Trophoblast cell (in vitro differentiated cells and primary cell): ENCODE data around the gene RALGAPA2.

Experiments
- DNase-seq, 2 donors: peaks; one replicate each; pipeline ENCODE4 v3.0.0-alpha.2; 2016
- H2AFZ ChIP-seq: 2 replicates; pipeline ENCODE4 v1.6.1; 2013; ENCODE audit warnings: low read length, moderate library complexity, mild to moderate bottlenecking; ENCODE audit not compliant: insufficient read depth, poor library complexity
- H2AK5ac ChIP-seq: 2 replicates; pipeline ENCODE4 v1.6.1; 2013; ENCODE audit warnings: mild to moderate bottlenecking, low read length
- H2BK120ac ChIP-seq: 2 replicates; pipeline ENCODE4 v1.6.1; 2013; ENCODE audit warnings: low read length, mild to moderate bottlenecking, moderate library complexity; ENCODE audit not compliant: insufficient read depth, poor library complexity
- H2BK12ac ChIP-seq: 2 replicates; pipeline ENCODE4 v1.6.1; 2013; ENCODE audit warnings: mild to moderate bottlenecking, low read length, moderate library complexity
- H2BK5ac ChIP-seq: 2 replicates; pipeline ENCODE4 v1.6.1; 2013; ENCODE audit warnings: low read length, low read depth, moderate library complexity, mild to moderate bottlenecking; ENCODE audit not compliant: poor library complexity
- H3K14ac ChIP-seq: 2 replicates; pipeline ENCODE4 v1.6.1; 2013; ENCODE audit warnings: mild to moderate bottlenecking, low read length
- H3K18ac ChIP-seq: 2 replicates; pipeline ENCODE4 v1.6.1; 2013; ENCODE audit warnings: mild to moderate bottlenecking, low read length
- H3K23ac ChIP-seq: 2 replicates; pipeline ENCODE4 v1.6.1; 2013; ENCODE audit warnings: low read length
- H3K27ac ChIP-seq: 2 replicates; pipeline ENCODE4 v1.5.1; 2013; ENCODE audit warnings: low read depth, mild to moderate bottlenecking, inconsistent platforms, low read length, moderate library complexity
- H3K27me3 ChIP-seq: 2 replicates; pipeline ENCODE4 v1.6.1; 2013; ENCODE audit warnings: inconsistent platforms, mild to moderate bottlenecking, low read length, moderate library complexity; ENCODE audit not compliant: insufficient read depth
- H3K36me3 ChIP-seq, 2 experiments: 1 replicate in 1 of 2; 2 replicates in 1 of 2; pipeline ENCODE4 v1.6.1; 2013; ENCODE audit warnings: low read length in 2 of 2, mild to moderate bottlenecking in 2 of 2, moderate library complexity in 1 of 2; ENCODE audit not compliant: insufficient read depth in 2 of 2, control insufficient read depth in 1 of 2
- H3K4ac ChIP-seq: 2 replicates; pipeline ENCODE4 v1.6.1; 2013; ENCODE audit warnings: low read depth, mild to moderate bottlenecking, low read length, moderate library complexity
- H3K4me1 ChIP-seq, 2 experiments: 1 replicate in 1 of 2; 2 replicates in 1 of 2; pipeline ENCODE4 v1.6.1; 2013; ENCODE audit warnings: low read length in 2 of 2, mild to moderate bottlenecking in 2 of 2, moderate library complexity in 1 of 2; ENCODE audit not compliant: insufficient read depth in 2 of 2, control insufficient read depth in 1 of 2
- H3K4me2 ChIP-seq: 2 replicates; pipeline ENCODE4 v1.6.1; 2013; ENCODE audit warnings: inconsistent platforms, mild to moderate bottlenecking, low read length, moderate library complexity
- H3K4me3 ChIP-seq: 2 replicates; pipeline ENCODE4 v1.5.1; 2013; ENCODE audit warnings: mild to moderate bottlenecking, low read depth, low read length, inconsistent platforms
- H3K79me1 ChIP-seq: one replicate; pipeline ENCODE4 v1.6.1; 2013; ENCODE audit warnings: low read length
- H3K79me2 ChIP-seq: 2 replicates; pipeline ENCODE4 v1.6.1; 2013; ENCODE audit warnings: low read length, mild to moderate bottlenecking; ENCODE audit not compliant: control insufficient read depth, insufficient read depth, poor library complexity
- H3K9ac ChIP-seq: 2 replicates; pipeline ENCODE4 v1.6.1; 2013; ENCODE audit warnings: mild to moderate bottlenecking, low read length
- H3K9me3 ChIP-seq: 2 replicates; pipeline ENCODE4 v1.6.1; 2013; ENCODE audit warnings: low read depth, mild to moderate bottlenecking, control low read depth, inconsistent platforms, low read length; ENCODE audit not compliant: insufficient read depth
- H4K12ac ChIP-seq: 2 replicates; pipeline ENCODE4 v1.6.1; 2013; ENCODE audit warnings: low read depth, mild to moderate bottlenecking, low read length, moderate library complexity
- H4K8ac ChIP-seq: 2 replicates; pipeline ENCODE4 v1.6.1; 2013; ENCODE audit warnings: low read depth, mild to moderate bottlenecking, low read length, moderate library complexity
- H4K91ac ChIP-seq: one replicate; pipeline ENCODE4 v1.6.1; 2013; ENCODE audit warnings: low read depth, mild to moderate bottlenecking, low read length, moderate library complexity
- WGBS: extraction: QIAGEN DNeasy Blood & Tissue Kit; methylation state at CpG from one replicate; pipeline ENCODE4 v1.1.7; 2013; ENCODE audit warnings: missing lambda C conversion rate; ENCODE audit not compliant: insufficient read length, insufficient coverage; ENCODE audit errors: extremely low coverage; 5-methylcytosine and 5-hydroxymethylcytosine counted together

The RALGAPA2 gene

GRCh38 chr20:20491784-20492264 lies 220.6 kb downstream of the RALGAPA2 start:
- no peak for DNase-seq
- no peak overlapping the region for H4K91ac ChIP-seq
- H3K18ac ChIP-seq = no peak overlapping the region
- H3K9ac ChIP-seq = no peak overlapping the region
- H3K4me2 ChIP-seq = no peak overlapping the region
- H3K4me3 ChIP-seq = no peak overlapping the region
- no peak overlapping the region for H4K12ac ChIP-seq
- H3K27ac ChIP-seq = no peak overlapping the region
- no peaks in the 10 kb centered on the region for H3K79me1 ChIP-seq
- H3K14ac ChIP-seq = no peak overlapping the region
- H2BK5ac ChIP-seq = no peak overlapping the region
- no peak overlapping the region for H2AFZ ChIP-seq
- WGBS = 100% methylated on average over 2 of the region's 5 CpGs
- H3K79me2 ChIP-seq = no peaks in the 10 kb centered on the region
- no peaks in the 10 kb centered on the region for H3K36me3 ChIP-seq
- peaks cover 2 to 3% of the 10 kb centered on the region in 2 experiments for H3K4me1 ChIP-seq
- no peak overlapping the region for H4K8ac ChIP-seq
- peaks cover 1% of the 10 kb centered on the region for H3K9me3 ChIP-seq
- H3K23ac ChIP-seq = no peak overlapping the region
- H2BK120ac ChIP-seq = no peak overlapping the region
- no peaks in the 10 kb centered on the region for H3K27me3 ChIP-seq
- no peak overlapping the region for H2AK5ac ChIP-seq
- no peak overlapping the region for H3K4ac ChIP-seq
- H2BK12ac ChIP-seq = no peak overlapping the region

GRCh38 chr20:20491110-20491783 lies 221.2 kb downstream of the RALGAPA2 start:
- no peak overlapping the region for H3K4me2 ChIP-seq
- H4K8ac ChIP-seq = no peak overlapping the region
- no peak overlapping the region for H3K14ac ChIP-seq
- H4K12ac ChIP-seq = no peak overlapping the region
- H3K23ac ChIP-seq = no peak overlapping the region
- H3K4me3 ChIP-seq = no peak overlapping the region
- no peak for DNase-seq
- H2AFZ ChIP-seq = no peak overlapping the region
- no peak overlapping the region for H3K9ac ChIP-seq
- no peak overlapping the region for H2BK12ac ChIP-seq
- no peak overlapping the region for H4K91ac ChIP-seq
- no CpG with 5 or more reads among the region's 5 CpGs for WGBS
- peaks cover 2 to 3% of the 10 kb centered on the region in 2 experiments for H3K4me1 ChIP-seq
- H2BK5ac ChIP-seq = no peak overlapping the region
- H3K79me1 ChIP-seq = no peaks in the 10 kb centered on the region
- H3K36me3 ChIP-seq = no peaks in the 10 kb centered on the region
- H3K27ac ChIP-seq = no peak overlapping the region
- no peak overlapping the region for H2BK120ac ChIP-seq
- no peak overlapping the region for H2AK5ac ChIP-seq
- no peaks in the 10 kb centered on the region for H3K27me3 ChIP-seq
- H3K4ac ChIP-seq = no peak overlapping the region
- H3K18ac ChIP-seq = no peak overlapping the region
- H3K9me3 ChIP-seq = peaks cover 1% of the 10 kb centered on the region
- H3K79me2 ChIP-seq = no peaks in the 10 kb centered on the region

GRCh38 chr20:20490673-20491072 lies 221.8 kb downstream of the RALGAPA2 start:
- no peaks in the 10 kb centered on the region for H3K9me3 ChIP-seq
- H4K8ac ChIP-seq = no peak overlapping the region
- no peak overlapping the region for H4K12ac ChIP-seq
- H2BK12ac ChIP-seq = no peak overlapping the region
- no peaks in the 10 kb centered on the region for H3K79me1 ChIP-seq
- no peaks in the 10 kb centered on the region for H3K27me3 ChIP-seq
- WGBS = no CpG with 5 or more reads among the region's 3 CpGs
- no peak overlapping the region for H2BK120ac ChIP-seq
- H3K14ac ChIP-seq = no peak overlapping the region
- H4K91ac ChIP-seq = no peak overlapping the region
- no peak overlapping the region for H3K4me2 ChIP-seq
- no peak overlapping the region for H3K4me3 ChIP-seq
- no peak overlapping the region for H3K23ac ChIP-seq
- H2AK5ac ChIP-seq = no peak overlapping the region
- H3K4me1 ChIP-seq = peaks cover 2 to 3% of the 10 kb centered on the region in 2 experiments
- H3K79me2 ChIP-seq = no peaks in the 10 kb centered on the region
- H3K4ac ChIP-seq = no peak overlapping the region
- H3K9ac ChIP-seq = no peak overlapping the region
- H3K18ac ChIP-seq = no peak overlapping the region
- H3K36me3 ChIP-seq = no peaks in the 10 kb centered on the region
- no peak overlapping the region for H3K27ac ChIP-seq
- H2BK5ac ChIP-seq = no peak overlapping the region
- no peak for DNase-seq
- H2AFZ ChIP-seq = no peak overlapping the region

- H3K79me2 ChIP-seq = no peaks in the 10 kb centered on the region
- no CpG with 5 or more reads among the region's 6 CpGs for WGBS
These were observed 222.6 kb downstream of the RALGAPA2 start for GRCh38 chr20:20489648-20490341.

More at GRCh38 chr20:20489648-20490341, 222.6 kb downstream of the RALGAPA2 start:
- H3K18ac ChIP-seq = no peak overlapping the region
- no peak overlapping the region for H3K27ac ChIP-seq
- H3K9me3 ChIP-seq = no peaks in the 10 kb centered on the region
- H3K9ac ChIP-seq = no peak overlapping the region
- H4K91ac ChIP-seq = no peak overlapping the region
- H3K4me1 ChIP-seq = peaks cover 2 to 3% of the 10 kb centered on the region in 2 experiments
- no peak overlapping the region for H2BK5ac ChIP-seq
- no peaks in the 10 kb centered on the region for H3K27me3 ChIP-seq
- H4K12ac ChIP-seq = no peak overlapping the region
- no peak overlapping the region for H4K8ac ChIP-seq
- H3K4me3 ChIP-seq = no peak overlapping the region
- H3K79me1 ChIP-seq = no peaks in the 10 kb centered on the region
- H3K36me3 ChIP-seq = no peaks in the 10 kb centered on the region
- no peak overlapping the region for H3K4ac ChIP-seq
- no peak overlapping the region for H3K14ac ChIP-seq
- H2AK5ac ChIP-seq = no peak overlapping the region
- no peak overlapping the region for H2BK120ac ChIP-seq
- no peak overlapping the region for H2AFZ ChIP-seq
- H3K4me2 ChIP-seq = no peak overlapping the region
- DNase-seq = no peak
- no peak overlapping the region for H3K23ac ChIP-seq
- no peak overlapping the region for H2BK12ac ChIP-seq
